ENCODE data around the gene CPA2. TPM values are rescaled to one million over a fixed set of nuclear protein-coding genes. Genes with fewer than 3 reads are reported as not detected.
"Not testable (repeated sequence)": the region's sequence is repeated elsewhere in the genome, so short reads cannot be mapped to it uniquely, and the experiment has no call there.

Gene CPA2
- total and polyA plus RNA-seq, 2 donors from 2014 or later: not detected

DNA sequence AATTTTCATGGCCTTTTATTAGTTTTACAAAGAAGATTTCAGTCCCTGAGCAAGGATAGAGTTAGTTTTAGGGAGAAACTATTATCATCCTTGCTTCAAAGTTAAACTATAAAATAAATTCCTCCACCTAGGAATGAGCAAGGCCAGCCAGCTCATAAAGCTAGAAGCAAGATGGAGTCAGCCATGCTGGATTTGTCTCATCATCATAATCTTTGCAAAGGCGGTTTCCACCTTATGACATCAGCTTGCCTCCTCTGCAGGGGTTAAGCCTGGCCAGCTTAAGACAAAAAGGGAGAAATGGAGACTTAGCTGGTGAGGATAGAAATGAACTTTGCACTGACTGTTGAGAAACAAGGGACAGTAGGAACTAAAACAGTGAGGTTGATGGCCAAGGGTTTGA, 40.3 kb upstream of the CPA2 start:
- H3K27ac ChIP-seq (ENCODE audit: low read depth in 2 of 2, low read length in 2 of 2): no peak overlapping the region
- no peak for FAIRE-seq
- intact Hi-C loops (cut with DNase I): no loop called here
- H3K36me3 ChIP-seq (ENCODE audit: control insufficient read depth in 2 of 3, insufficient read depth in 3 of 3, low read length in 3 of 3): no peaks in the 10 kb centered on the region
- no peak overlapping the region for H3K9ac ChIP-seq (ENCODE audit: low read length in 3 of 3)
- H3K4me3 ChIP-seq (ENCODE audit: low read length in 3 of 3): no peak overlapping the region
- H3K9me3 ChIP-seq (ENCODE audit: control insufficient read depth in 2 of 3, insufficient read depth in 1 of 3, low read length in 3 of 3): no peaks in the 10 kb centered on the region
- no peak for TF ChIP-seq CTCF (IDR thresholded peaks at IDR 0.05; ENCODE audit: borderline replicate concordance, extremely low read depth, insufficient read depth)
- H3K27me3 ChIP-seq (ENCODE audit: control insufficient read depth, insufficient read depth, low read length): no peaks in the 10 kb centered on the region
- DNase-seq: no peak
- no peaks in the 10 kb centered on the region for H3K4me1 ChIP-seq (ENCODE audit: control insufficient read depth in 2 of 3, insufficient read depth in 2 of 3, low read depth in 1 of 3, low read length in 3 of 3)

DNA sequence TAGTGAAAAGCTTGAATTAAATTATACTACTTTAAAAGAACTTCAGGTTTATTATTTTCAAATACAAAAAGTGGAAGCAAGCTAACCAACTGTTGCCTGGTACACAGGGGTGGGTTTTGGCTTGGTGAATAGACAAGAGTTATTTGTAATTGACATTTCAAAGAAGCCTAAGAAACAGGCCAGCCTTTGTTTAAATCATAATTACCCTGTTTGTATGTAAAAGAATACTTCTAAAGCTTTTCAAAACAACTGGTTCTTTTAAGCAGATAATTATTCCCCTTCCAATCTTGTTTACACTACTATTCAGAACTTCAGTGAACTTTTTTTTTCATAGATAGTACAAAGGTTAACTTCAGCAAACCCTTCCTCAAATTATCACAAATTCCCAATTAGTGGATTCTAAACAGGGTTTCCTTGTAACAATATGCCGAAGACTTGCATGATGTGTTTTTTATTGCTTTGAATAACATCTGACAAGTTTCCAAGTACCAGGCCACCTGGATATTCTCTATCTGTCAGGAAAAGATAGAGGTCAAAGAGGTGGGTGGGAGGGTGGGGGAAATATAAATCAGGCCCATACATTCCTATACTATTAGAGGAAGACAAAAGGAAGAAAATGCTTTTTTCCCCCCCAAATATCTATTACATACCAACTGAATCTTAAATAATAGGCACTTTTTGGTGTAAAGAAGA, 38.6 kb upstream of the CPA2 start:
- no peak for FAIRE-seq
- no peaks in the 10 kb centered on the region for H3K4me1 ChIP-seq (ENCODE audit: control insufficient read depth in 2 of 3, insufficient read depth in 2 of 3, low read depth in 1 of 3, low read length in 3 of 3)
- no peak overlapping the region for H3K9ac ChIP-seq (ENCODE audit: low read length in 3 of 3)
- no peaks in the 10 kb centered on the region for H3K9me3 ChIP-seq (ENCODE audit: control insufficient read depth in 2 of 3, insufficient read depth in 1 of 3, low read length in 3 of 3)
- TF ChIP-seq CTCF (IDR thresholded peaks at IDR 0.05; ENCODE audit: borderline replicate concordance, extremely low read depth, insufficient read depth): no peak
- intact Hi-C loops (cut with DNase I): no loop called here
- DNase-seq: no peak
- H3K36me3 ChIP-seq (ENCODE audit: control insufficient read depth in 2 of 3, insufficient read depth in 3 of 3, low read length in 3 of 3): no peaks in the 10 kb centered on the region
- H3K27ac ChIP-seq (ENCODE audit: low read depth in 2 of 2, low read length in 2 of 2): no peak overlapping the region
- no peak overlapping the region for H3K4me3 ChIP-seq (ENCODE audit: low read length in 3 of 3)
- H3K27me3 ChIP-seq (ENCODE audit: control insufficient read depth, insufficient read depth, low read length): no peaks in the 10 kb centered on the region

- H3K9me3 ChIP-seq (ENCODE audit: control insufficient read depth in 2 of 3, insufficient read depth in 1 of 3, low read length in 3 of 3): no peaks in the 10 kb centered on the region
- H3K9ac ChIP-seq (ENCODE audit: low read length in 3 of 3): no peak overlapping the region
- no peak overlapping the region for H3K27ac ChIP-seq (ENCODE audit: low read depth in 2 of 2, low read length in 2 of 2)
- intact Hi-C loops (cut with DNase I): no loop called here
- no peak for FAIRE-seq
- no peak for TF ChIP-seq CTCF (IDR thresholded peaks at IDR 0.05; ENCODE audit: borderline replicate concordance, extremely low read depth, insufficient read depth)
- H3K4me3 ChIP-seq (ENCODE audit: low read length in 3 of 3): no peak overlapping the region
- H3K36me3 ChIP-seq (ENCODE audit: control insufficient read depth in 2 of 3, insufficient read depth in 3 of 3, low read length in 3 of 3): no peaks in the 10 kb centered on the region
- DNase-seq: no peak
- H3K4me1 ChIP-seq (ENCODE audit: control insufficient read depth in 2 of 3, insufficient read depth in 2 of 3, low read depth in 1 of 3, low read length in 3 of 3): no peaks in the 10 kb centered on the region
- no peaks in the 10 kb centered on the region for H3K27me3 ChIP-seq (ENCODE audit: control insufficient read depth, insufficient read depth, low read length)
Observed at GRCh38 chr7:130228840-130229502, 37.7 kb upstream of the CPA2 start.

DNA sequence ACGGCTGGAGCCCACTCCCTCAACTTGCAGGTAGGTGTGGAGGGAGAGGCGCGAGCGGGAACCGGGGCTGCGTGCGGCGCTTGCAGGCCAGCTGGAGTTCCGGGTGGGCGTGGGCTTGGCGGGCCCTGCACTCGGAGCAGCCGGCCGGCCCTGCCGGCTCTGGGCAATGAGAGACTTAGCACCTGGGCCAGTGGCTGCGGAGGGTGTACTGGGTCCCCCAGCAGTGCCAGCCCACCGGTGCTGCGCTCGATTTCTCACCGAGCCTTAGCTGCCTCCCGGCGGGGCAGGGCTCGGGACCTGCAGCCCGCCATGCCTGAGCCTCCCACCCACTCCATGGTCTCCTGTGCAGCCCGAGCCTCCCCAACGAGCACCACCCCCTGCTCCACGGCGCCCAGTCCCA, 36.7 kb upstream of the CPA2 start:
- H3K27me3 ChIP-seq (ENCODE audit: control insufficient read depth, insufficient read depth, low read length); FAIRE-seq; H3K9ac ChIP-seq (ENCODE audit: low read length in 3 of 3); H3K9me3 ChIP-seq (ENCODE audit: control insufficient read depth in 2 of 3, insufficient read depth in 1 of 3, low read length in 3 of 3); intact Hi-C loops (cut with DNase I); DNase-seq; H3K4me1 ChIP-seq (ENCODE audit: control insufficient read depth in 2 of 3, insufficient read depth in 2 of 3, low read depth in 1 of 3, low read length in 3 of 3); H3K4me3 ChIP-seq (ENCODE audit: low read length in 3 of 3); H3K36me3 ChIP-seq (ENCODE audit: control insufficient read depth in 2 of 3, insufficient read depth in 3 of 3, low read length in 3 of 3); H3K27ac ChIP-seq (ENCODE audit: low read depth in 2 of 2, low read length in 2 of 2): not testable (repeated sequence)

Measured in kidney (tissue), 14 donors.